ENCODE results near the gene FAM200B.

The FAM200B gene

DNA sequence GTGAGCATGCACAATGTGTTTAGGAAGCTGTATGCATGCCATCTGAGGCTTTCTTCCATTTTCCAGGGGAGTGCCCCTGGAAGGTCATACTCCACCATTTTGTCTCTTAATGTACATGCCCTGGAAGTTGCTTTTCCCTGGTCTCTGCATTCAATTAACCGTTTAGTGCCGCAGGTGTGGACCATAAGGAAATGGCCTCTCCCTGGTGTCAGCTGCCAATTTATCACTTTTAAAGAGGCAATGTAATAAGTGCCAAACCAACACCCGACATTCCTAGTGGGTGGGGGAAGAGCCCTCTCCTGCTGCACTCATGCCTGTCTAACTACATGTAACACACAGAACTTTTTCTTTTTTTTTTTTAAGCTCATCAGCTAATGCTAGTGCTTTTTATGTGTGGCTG lies 14.1 kb downstream of the FAM200B start:
- Histone ChIP-seq H3K27me3 (ENCODE audit: control insufficient read depth, insufficient read depth, low read length) (no peaks in the 10 kb centered on the region), H3K9ac (ENCODE audit: low read length) (no peak overlapping the region), H3K9me3 (ENCODE audit: control insufficient read depth, insufficient read depth, low read depth, low read length) (peaks cover 26% of the 10 kb centered on the region; the same call in 1 of the 2 replicates), H3K36me3 (ENCODE audit: control insufficient read depth, insufficient read depth, low read length) (no peaks in the 10 kb centered on the region), H3K4me3 (ENCODE audit: low read depth, low read length) (no peak overlapping the region), H3K27ac (ENCODE audit: low read depth, low read length) (no peak overlapping the region), H3K4me1 (ENCODE audit: control insufficient read depth, insufficient read depth, low read length) (peaks cover 23% of the 10 kb centered on the region)

DNA sequence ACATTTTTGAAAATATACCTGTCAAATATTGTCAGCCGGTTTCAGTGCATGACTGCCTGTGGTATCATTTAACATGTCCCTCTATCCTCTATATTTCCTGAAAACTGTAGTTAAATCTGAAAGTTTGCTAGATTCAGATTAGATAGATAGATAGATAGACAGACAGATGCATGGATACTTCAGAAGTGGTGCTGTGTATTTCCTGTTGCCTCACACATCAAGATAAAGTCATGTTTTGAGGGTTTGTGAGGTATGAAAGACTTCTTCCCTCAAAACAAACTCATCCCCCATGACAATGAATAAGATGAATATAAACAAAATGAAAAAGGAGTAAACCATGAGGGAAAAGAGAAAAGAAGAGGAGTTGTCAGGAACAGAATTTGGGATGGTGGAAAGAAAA lies 15.2 kb downstream of the FAM200B start:
- H3K27me3 ChIP-seq (ENCODE audit: control insufficient read depth, insufficient read depth, low read length) = peaks cover under 1% of the 10 kb centered on the region; the same call in 1 of the 2 replicates
- H3K4me1 ChIP-seq (ENCODE audit: control insufficient read depth, insufficient read depth, low read length) = peaks cover 11% of the 10 kb centered on the region
- peaks cover 26% of the 10 kb centered on the region; the same call in 1 of the 2 replicates for H3K9me3 ChIP-seq (ENCODE audit: control insufficient read depth, insufficient read depth, low read depth, low read length)
- H3K9ac ChIP-seq (ENCODE audit: low read length) = no peak overlapping the region
- H3K4me3 ChIP-seq (ENCODE audit: low read depth, low read length) = no peak overlapping the region
- H3K36me3 ChIP-seq (ENCODE audit: control insufficient read depth, insufficient read depth, low read length) = no peaks in the 10 kb centered on the region
- no peak overlapping the region for H3K27ac ChIP-seq (ENCODE audit: low read depth, low read length)

DNA sequence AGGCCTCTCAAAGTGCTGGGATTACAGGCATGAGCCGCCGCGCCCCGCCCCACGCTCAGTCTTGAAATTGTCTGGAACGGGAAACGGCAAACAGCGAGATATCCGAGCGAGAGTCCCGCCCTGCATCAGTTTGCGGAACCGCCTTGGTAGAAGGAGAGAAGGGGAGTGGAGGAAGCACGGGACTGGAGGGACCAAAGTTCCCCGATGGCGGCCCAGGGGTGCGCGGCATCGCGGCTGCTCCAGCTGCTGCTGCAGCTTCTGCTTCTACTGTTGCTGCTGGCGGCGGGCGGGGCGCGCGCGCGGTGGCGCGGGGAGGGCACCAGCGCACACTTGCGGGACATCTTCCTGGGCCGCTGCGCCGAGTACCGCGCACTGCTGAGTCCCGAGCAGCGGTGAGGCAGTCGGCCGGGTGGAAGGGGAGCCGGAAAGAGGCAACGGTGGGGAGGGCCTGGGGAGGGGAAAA lies 21.3 kb downstream of the FAM200B start, which contains the start of gene BST1:
Gene BST1, plus strand, starts transcription at position 125 of the 463 bp plus-strand sequence. Its CDS starts 80 bp downstream, at position 205.
- H3K9ac ChIP-seq (ENCODE audit: low read length) = peak within 1 kb of the TSS; percentile 22
- no peaks in the 10 kb centered on the region for H3K36me3 ChIP-seq (ENCODE audit: control insufficient read depth, insufficient read depth, low read length)
- peaks cover 15% of the 10 kb centered on the region for H3K27me3 ChIP-seq (ENCODE audit: control insufficient read depth, insufficient read depth, low read length)
- peaks cover 8% of the 10 kb centered on the region; the same call in 1 of the 2 replicates for H3K9me3 ChIP-seq (ENCODE audit: control insufficient read depth, insufficient read depth, low read depth, low read length)
- no peaks in the 10 kb centered on the region; the same call in 1 of the 2 replicates for H3K4me1 ChIP-seq (ENCODE audit: control insufficient read depth, insufficient read depth, low read length)
- H3K4me3 ChIP-seq (ENCODE audit: low read depth, low read length) = peak within 1 kb of the TSS; percentile 68
- no peak within 1 kb of the TSS for H3K27ac ChIP-seq (ENCODE audit: low read depth, low read length)

DNA sequence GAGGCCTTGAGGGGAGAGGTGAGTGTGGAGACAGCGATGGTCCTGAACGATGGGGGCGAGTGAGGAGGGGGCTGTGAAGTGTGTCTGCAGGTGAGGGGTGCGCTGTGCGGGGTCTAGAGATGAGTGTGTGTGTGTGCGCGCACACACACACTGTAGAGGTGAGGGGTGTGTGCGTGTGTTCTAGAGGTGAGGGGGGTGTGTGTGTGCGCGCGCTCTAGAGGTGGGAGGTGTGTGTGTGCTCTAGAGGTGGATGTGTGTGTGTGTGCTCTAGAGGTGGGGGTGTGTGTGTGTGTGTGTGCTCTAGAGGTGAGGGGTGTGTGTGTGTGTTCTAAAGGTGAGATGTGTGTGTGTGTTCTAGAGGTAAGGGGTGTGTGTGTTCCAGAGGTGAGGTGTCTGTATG lies 21.8 kb downstream of the FAM200B start:
- Histone ChIP-seq H3K9ac (ENCODE audit: low read length) (no peak overlapping the region), H3K27me3 (ENCODE audit: control insufficient read depth, insufficient read depth, low read length) (peaks cover 15% of the 10 kb centered on the region), H3K36me3 (ENCODE audit: control insufficient read depth, insufficient read depth, low read length) (no peaks in the 10 kb centered on the region), H3K4me3 (ENCODE audit: low read depth, low read length) (peak overlapping the region; percentile 68), H3K9me3 (ENCODE audit: control insufficient read depth, insufficient read depth, low read depth, low read length) (0 out of 2 replicates have a peak, but pooled peaks cover 5% of the 10 kb centered on the region), H3K4me1 (ENCODE audit: control insufficient read depth, insufficient read depth, low read length) (no peaks in the 10 kb centered on the region; the same call in 1 of the 2 replicates), H3K27ac (ENCODE audit: low read depth, low read length) (no peak overlapping the region)

DNA sequence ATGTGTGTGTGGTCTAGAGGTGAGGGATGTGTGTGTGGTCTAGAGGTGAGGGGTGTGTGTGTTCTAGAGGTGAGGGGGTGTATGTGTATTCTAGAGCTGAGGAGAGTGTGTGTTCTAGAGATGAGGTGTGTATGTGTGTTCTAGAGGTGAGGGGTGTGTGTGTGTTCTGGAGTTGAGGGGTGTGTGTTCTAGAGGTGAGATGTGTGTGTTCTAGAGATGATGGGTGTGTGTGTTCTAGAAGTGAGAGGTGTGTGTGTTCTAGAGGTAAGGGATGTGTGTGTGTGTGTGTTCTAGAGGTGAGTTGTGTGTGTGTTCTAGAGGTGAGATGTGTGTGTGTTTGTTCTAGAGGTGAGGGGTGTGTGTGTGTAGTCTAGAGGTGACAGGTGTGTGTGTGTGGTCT lies 22.5 kb downstream of the FAM200B start:
- no peak overlapping the region for H3K9ac ChIP-seq (ENCODE audit: low read length)
- H3K27ac ChIP-seq (ENCODE audit: low read depth, low read length) = no peak overlapping the region
- H3K36me3 ChIP-seq (ENCODE audit: control insufficient read depth, insufficient read depth, low read length) = no peaks in the 10 kb centered on the region
- H3K4me1 ChIP-seq (ENCODE audit: control insufficient read depth, insufficient read depth, low read length) = no peaks in the 10 kb centered on the region; the same call in 1 of the 2 replicates
- H3K9me3 ChIP-seq (ENCODE audit: control insufficient read depth, insufficient read depth, low read depth, low read length) = 0 out of 2 replicates have a peak, but pooled peaks cover 3% of the 10 kb centered on the region
- no peak overlapping the region for H3K4me3 ChIP-seq (ENCODE audit: low read depth, low read length)
- H3K27me3 ChIP-seq (ENCODE audit: control insufficient read depth, insufficient read depth, low read length) = peaks cover 15% of the 10 kb centered on the region

DNA sequence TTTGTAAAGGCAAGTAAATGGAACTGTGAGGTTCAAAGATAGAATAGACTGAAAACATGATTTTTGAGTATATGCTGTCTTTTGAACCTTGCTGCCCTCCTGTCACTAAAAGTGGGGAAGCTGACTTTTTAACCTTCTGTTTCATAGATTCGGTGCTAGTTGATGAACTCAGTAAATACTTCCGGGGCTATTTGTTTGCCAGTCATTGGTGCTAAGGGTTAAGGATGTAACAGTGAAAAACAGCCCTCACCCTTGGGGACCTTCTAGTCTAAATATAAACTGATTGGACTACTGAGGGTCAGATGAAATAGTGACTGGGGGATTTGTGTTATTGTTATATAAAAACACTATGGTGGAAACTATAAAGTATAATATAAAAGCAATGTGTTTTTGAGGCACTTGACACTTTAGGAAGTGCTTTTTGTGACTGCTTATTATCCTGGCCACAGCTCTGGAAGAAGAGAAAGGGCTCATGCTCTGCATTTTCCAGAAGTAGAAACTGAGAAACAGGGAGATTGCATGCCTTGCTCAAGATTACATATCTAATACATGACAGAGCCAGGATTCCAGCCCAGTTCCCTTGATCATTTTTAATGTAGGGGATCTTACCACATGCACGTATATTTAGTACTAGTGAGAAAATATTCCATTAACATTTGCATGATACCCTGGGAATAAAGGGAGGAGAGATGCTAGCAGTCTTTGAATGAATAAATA lies 25.2 kb downstream of the FAM200B start:
- Histone ChIP-seq H3K9me3 (ENCODE audit: control insufficient read depth, insufficient read depth, low read depth, low read length) (no peaks in the 10 kb centered on the region), H3K27ac (ENCODE audit: low read depth, low read length) (no peak overlapping the region), H3K4me1 (ENCODE audit: control insufficient read depth, insufficient read depth, low read length) (no peaks in the 10 kb centered on the region), H3K4me3 (ENCODE audit: low read depth, low read length) (no peak overlapping the region), H3K9ac (ENCODE audit: low read length) (no peak overlapping the region), H3K36me3 (ENCODE audit: control insufficient read depth, insufficient read depth, low read length) (no peaks in the 10 kb centered on the region), H3K27me3 (ENCODE audit: control insufficient read depth, insufficient read depth, low read length) (peaks cover 15% of the 10 kb centered on the region)

DNA sequence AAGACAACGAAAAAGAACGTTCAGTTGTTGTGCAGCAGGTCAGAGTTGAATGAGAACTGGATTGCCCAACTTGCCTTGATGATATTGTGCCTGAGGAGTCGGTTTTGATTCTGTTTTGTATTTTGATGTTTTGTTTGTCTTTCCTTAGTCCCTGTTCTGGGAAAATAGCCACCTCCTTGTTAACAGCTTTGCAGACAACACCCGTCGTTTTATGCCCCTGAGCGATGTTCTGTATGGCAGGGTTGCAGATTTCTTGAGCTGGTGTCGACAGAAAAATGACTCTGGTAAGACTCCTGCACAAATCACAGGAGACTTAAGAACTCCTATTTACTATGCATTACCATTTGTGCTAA lies 25.7 kb downstream of the FAM200B start:
- H3K27ac ChIP-seq (ENCODE audit: low read depth, low read length) = no peak overlapping the region
- no peaks in the 10 kb centered on the region for H3K4me1 ChIP-seq (ENCODE audit: control insufficient read depth, insufficient read depth, low read length)
- H3K36me3 ChIP-seq (ENCODE audit: control insufficient read depth, insufficient read depth, low read length) = no peaks in the 10 kb centered on the region
- no peak overlapping the region for H3K9ac ChIP-seq (ENCODE audit: low read length)
- H3K9me3 ChIP-seq (ENCODE audit: control insufficient read depth, insufficient read depth, low read depth, low read length) = no peaks in the 10 kb centered on the region
- peaks cover 10% of the 10 kb centered on the region for H3K27me3 ChIP-seq (ENCODE audit: control insufficient read depth, insufficient read depth, low read length)
- no peak overlapping the region for H3K4me3 ChIP-seq (ENCODE audit: low read depth, low read length)

DNA sequence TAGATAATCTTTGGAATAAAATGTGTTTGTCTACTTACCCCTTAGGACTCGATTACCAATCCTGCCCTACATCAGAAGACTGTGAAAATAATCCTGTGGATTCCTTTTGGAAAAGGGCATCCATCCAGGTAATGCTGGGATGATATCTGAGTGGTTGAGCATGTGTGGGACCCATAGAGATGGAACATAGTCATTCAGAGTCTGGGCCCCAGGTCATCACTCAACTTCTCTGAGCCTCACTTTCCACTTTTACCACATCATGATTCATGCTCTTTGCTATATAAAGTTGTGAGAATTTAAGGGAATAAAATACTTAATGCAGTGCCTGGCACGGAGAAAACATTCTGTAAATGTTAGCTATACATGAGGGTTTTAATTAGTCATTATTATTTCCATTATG lies 30.1 kb downstream of the FAM200B start:
- Histone ChIP-seq H3K36me3 (ENCODE audit: control insufficient read depth, insufficient read depth, low read length) (no peaks in the 10 kb centered on the region), H3K4me3 (ENCODE audit: low read depth, low read length) (no peak overlapping the region), H3K9ac (ENCODE audit: low read length) (no peak overlapping the region), H3K27ac (ENCODE audit: low read depth, low read length) (no peak overlapping the region), H3K9me3 (ENCODE audit: control insufficient read depth, insufficient read depth, low read depth, low read length) (no peaks in the 10 kb centered on the region), H3K4me1 (ENCODE audit: control insufficient read depth, insufficient read depth, low read length) (no peaks in the 10 kb centered on the region), H3K27me3 (ENCODE audit: control insufficient read depth, insufficient read depth, low read length) (no peaks in the 10 kb centered on the region)

DNA sequence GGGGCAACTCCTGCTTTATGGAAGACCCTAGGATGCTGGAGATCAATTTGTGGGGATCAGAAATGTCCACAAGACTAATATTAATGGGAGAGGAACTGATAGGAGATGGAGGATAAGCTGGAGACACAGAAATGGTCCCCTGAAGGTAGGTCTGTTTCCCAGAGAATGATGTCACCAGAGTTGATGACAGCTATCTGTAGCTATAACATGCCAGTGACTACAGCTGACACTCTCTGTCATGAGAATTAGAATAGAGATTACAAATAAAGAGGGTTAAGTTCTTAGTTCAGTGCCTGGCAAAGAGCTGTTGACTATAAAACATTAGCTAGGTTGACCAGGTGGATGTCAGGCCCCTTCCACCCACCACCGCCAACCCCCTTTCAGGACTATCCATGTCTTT lies 30.6 kb downstream of the FAM200B start:
- no peak overlapping the region for H3K4me3 ChIP-seq (ENCODE audit: low read depth, low read length)
- H3K27me3 ChIP-seq (ENCODE audit: control insufficient read depth, insufficient read depth, low read length) = no peaks in the 10 kb centered on the region
- no peaks in the 10 kb centered on the region for H3K9me3 ChIP-seq (ENCODE audit: control insufficient read depth, insufficient read depth, low read depth, low read length)
- no peak overlapping the region for H3K9ac ChIP-seq (ENCODE audit: low read length)
- no peak overlapping the region for H3K27ac ChIP-seq (ENCODE audit: low read depth, low read length)
- H3K36me3 ChIP-seq (ENCODE audit: control insufficient read depth, insufficient read depth, low read length) = no peaks in the 10 kb centered on the region
- H3K4me1 ChIP-seq (ENCODE audit: control insufficient read depth, insufficient read depth, low read length) = no peaks in the 10 kb centered on the region

DNA sequence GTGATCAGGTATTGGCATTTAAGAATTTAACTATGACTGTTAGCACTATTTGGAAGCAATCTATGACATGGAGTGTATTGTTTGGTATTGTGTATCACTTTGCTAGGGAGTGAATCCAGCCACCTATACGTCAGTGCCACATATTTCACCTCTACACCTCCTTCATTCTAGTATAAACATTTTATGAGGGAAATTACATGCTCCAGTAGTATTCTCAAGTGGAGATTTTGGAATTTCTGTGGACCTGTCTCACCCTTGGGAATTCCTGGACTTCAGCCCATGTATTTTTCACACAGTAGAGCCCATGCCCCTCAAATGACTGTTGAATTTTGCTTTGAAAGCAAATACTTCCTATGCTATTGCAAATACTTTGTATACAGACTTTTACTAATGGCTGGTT lies 32.5 kb downstream of the FAM200B start:
- H3K27ac ChIP-seq (ENCODE audit: low read depth, low read length) = no peak overlapping the region
- no peak overlapping the region for H3K4me3 ChIP-seq (ENCODE audit: low read depth, low read length)
- H3K27me3 ChIP-seq (ENCODE audit: control insufficient read depth, insufficient read depth, low read length) = no peaks in the 10 kb centered on the region
- no peaks in the 10 kb centered on the region for H3K36me3 ChIP-seq (ENCODE audit: control insufficient read depth, insufficient read depth, low read length)
- no peak overlapping the region for H3K9ac ChIP-seq (ENCODE audit: low read length)
- H3K9me3 ChIP-seq (ENCODE audit: control insufficient read depth, insufficient read depth, low read depth, low read length) = no peaks in the 10 kb centered on the region
- H3K4me1 ChIP-seq (ENCODE audit: control insufficient read depth, insufficient read depth, low read length) = no peaks in the 10 kb centered on the region

DNA sequence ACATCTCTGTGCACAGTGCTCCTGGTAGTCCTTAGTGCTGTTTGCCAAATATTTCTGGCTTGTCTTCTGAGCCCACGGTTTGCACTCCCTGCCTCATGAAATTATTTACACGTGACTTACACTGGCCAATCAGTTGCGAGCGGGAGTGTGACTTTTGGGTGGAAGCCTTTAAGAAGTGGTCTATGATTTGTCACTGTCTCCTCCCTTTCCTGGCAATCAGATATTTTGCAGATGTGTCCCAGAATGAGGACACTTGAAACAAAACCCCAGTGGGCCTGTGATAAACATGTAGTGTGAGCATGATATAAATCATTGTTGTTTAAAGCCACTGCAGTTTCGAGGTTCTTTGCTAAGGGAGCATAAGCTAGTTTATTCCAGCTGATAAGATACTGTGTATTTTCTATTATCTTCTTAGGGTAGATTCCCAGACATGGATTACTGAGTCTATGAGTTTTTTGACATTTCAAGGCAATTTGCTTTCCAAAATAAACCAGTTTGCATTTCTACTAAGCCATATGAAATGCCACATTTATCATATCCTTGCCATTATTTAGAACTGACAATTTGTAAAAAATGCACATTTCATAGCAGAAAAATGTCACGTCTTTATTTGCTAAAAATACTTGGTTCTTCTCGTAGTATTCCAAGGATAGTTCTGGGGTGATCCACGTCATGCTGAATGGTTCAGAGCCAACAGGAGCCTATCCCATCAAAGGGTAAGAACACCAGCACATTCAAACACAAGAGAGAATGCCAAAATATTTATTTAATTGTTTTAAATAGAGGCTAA lies 33.2 kb downstream of the FAM200B start:
- Histone ChIP-seq H3K4me3 (ENCODE audit: low read depth, low read length) (no peak overlapping the region), H3K36me3 (ENCODE audit: control insufficient read depth, insufficient read depth, low read length) (no peaks in the 10 kb centered on the region), H3K9me3 (ENCODE audit: control insufficient read depth, insufficient read depth, low read depth, low read length) (no peaks in the 10 kb centered on the region), H3K4me1 (ENCODE audit: control insufficient read depth, insufficient read depth, low read length) (no peaks in the 10 kb centered on the region), H3K27me3 (ENCODE audit: control insufficient read depth, insufficient read depth, low read length) (no peaks in the 10 kb centered on the region), H3K27ac (ENCODE audit: low read depth, low read length) (no peak overlapping the region), H3K9ac (ENCODE audit: low read length) (no peak overlapping the region)

All from HUES6 (cell line).